ENCODE results near the gene LRIG1.

Gene LRIG1

DNA sequence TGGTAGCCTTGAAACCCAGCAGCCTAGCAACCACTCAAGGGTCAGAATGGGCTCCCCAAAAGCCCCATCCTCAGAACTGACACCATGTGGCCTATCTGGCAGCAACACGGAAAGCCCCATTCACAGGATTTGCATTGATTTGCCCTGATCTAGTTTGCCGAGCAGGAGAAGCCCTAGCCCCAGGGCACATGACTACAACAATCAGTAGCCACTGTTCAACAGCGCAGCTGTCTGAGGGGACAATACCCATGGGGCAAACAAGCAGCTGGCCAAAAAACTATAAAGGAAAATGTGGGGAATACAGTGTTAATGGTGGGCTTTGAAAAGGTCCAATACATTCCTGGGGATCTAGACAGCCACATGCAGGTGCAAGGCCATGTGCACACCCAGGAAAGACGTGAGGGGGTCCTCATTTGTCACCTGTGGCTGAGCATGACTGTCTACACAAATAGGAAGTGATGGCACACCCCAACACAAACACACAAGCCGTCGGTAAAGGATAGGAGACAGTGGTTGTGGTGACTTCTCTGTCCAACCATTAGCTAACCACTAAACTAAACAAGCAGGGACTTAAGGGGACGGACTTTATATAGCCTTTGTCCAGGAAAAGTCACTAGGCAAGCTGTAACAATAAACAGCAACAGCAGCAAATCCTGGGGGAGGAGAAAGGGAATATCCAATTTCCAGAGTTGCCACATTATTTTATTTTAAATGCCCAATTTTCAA lies 113.7 kb downstream of the LRIG1 start:
- TF ChIP-seq FOXP2 (optimal IDR thresholded peaks at IDR 0.05; ENCODE audit: borderline replicate concordance, extremely low read depth, extremely low read length, insufficient read depth): no peak
- TF ChIP-seq, protein P1, sequence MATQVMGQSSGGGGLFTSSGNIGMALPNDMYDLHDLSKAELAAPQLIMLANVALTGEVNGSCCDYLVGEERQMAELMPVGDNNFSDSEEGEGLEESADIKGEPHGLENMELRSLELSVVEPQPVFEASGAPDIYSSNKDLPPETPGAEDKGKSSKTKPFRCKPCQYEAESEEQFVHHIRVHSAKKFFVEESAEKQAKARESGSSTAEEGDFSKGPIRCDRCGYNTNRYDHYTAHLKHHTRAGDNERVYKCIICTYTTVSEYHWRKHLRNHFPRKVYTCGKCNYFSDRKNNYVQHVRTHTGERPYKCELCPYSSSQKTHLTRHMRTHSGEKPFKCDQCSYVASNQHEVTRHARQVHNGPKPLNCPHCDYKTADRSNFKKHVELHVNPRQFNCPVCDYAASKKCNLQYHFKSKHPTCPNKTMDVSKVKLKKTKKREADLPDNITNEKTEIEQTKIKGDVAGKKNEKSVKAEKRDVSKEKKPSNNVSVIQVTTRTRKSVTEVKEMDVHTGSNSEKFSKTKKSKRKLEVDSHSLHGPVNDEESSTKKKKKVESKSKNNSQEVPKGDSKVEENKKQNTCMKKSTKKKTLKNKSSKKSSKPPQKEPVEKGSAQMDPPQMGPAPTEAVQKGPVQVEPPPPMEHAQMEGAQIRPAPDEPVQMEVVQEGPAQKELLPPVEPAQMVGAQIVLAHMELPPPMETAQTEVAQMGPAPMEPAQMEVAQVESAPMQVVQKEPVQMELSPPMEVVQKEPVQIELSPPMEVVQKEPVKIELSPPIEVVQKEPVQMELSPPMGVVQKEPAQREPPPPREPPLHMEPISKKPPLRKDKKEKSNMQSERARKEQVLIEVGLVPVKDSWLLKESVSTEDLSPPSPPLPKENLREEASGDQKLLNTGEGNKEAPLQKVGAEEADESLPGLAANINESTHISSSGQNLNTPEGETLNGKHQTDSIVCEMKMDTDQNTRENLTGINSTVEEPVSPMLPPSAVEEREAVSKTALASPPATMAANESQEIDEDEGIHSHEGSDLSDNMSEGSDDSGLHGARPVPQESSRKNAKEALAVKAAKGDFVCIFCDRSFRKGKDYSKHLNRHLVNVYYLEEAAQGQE (IDR thresholded peaks at IDR 0.05; ENCODE audit: insufficient read depth in 1 of 2, low read depth in 2 of 2, low read length in 2 of 2): no peak
- no peak for TF ChIP-seq TAF1 (IDR thresholded peaks at IDR 0.05; ENCODE audit: borderline replicate concordance, insufficient read depth, low read length)
- no peak for TF ChIP-seq POLR2AphosphoS5 (IDR thresholded peaks at IDR 0.05; ENCODE audit: low read depth, low read length)
- no peak for TF ChIP-seq SIN3A (IDR thresholded peaks at IDR 0.05; ENCODE audit: borderline replicate concordance, insufficient read depth, low read length)

DNA sequence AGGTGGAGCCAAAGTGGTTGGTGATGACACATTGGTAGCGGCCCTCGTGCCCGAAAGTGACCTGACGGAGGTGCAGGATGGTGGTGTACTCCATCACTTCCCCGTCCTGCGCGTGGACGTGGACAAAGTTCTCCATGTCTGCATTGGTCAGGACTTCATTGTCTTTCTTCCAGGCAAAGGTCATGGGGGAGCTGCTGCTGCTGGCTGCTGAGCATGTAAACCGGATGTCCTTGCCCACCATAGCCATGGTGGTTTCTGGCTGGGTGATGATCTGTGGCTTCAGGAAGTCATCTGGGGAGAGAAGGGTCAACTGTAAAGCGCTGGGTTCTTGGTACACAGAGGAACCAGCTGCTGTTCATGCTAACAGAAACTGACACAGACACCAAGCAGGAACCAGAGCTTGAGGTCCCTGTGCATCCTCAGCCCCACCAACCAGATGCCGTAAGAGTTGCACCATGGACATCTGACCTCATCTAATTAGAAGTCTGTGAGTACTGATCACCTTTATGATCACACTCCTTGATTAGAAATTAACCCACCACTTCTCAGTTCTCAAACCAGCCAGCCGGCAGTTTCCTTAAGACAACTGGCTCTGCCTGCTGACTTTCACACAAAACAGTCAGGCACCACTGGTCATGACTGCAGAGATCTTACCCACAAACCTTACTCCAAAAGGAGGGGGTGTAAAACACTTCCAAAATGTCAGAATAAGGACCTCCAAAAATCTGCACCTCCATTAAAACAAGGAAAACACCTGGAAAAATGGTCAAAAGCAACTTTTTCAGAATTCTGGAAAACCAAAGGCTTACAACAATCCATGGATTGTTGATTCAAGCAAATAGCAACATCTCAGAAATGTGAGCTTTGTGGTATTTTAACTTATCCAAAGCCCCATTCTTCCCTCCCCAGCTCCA lies 114.6 kb downstream of the LRIG1 start:
- TF ChIP-seq TAF1 (IDR thresholded peaks at IDR 0.05; ENCODE audit: borderline replicate concordance, insufficient read depth, low read length) (no peak), FOXP2 (optimal IDR thresholded peaks at IDR 0.05; ENCODE audit: borderline replicate concordance, extremely low read depth, extremely low read length, insufficient read depth) (no peak), SIN3A (IDR thresholded peaks at IDR 0.05; ENCODE audit: borderline replicate concordance, insufficient read depth, low read length) (no peak), POLR2AphosphoS5 (IDR thresholded peaks at IDR 0.05; ENCODE audit: low read depth, low read length) (no peak)
- TF ChIP-seq, protein P1 (IDR thresholded peaks at IDR 0.05; ENCODE audit: insufficient read depth in 1 of 2, low read depth in 2 of 2, low read length in 2 of 2): no peak

GRCh38 chr3:66385066-66385465 lies 115.8 kb downstream of the LRIG1 start:
- TF ChIP-seq TAF1 (IDR thresholded peaks at IDR 0.05; ENCODE audit: borderline replicate concordance, insufficient read depth, low read length): no peak
- TF ChIP-seq POLR2AphosphoS5 (IDR thresholded peaks at IDR 0.05; ENCODE audit: low read depth, low read length): no peak
- no peak for TF ChIP-seq SIN3A (IDR thresholded peaks at IDR 0.05; ENCODE audit: borderline replicate concordance, insufficient read depth, low read length)
- TF ChIP-seq, protein P1 (IDR thresholded peaks at IDR 0.05; ENCODE audit: insufficient read depth in 1 of 2, low read depth in 2 of 2, low read length in 2 of 2): no peak
- no peak for TF ChIP-seq FOXP2 (optimal IDR thresholded peaks at IDR 0.05; ENCODE audit: borderline replicate concordance, extremely low read depth, extremely low read length, insufficient read depth)

DNA sequence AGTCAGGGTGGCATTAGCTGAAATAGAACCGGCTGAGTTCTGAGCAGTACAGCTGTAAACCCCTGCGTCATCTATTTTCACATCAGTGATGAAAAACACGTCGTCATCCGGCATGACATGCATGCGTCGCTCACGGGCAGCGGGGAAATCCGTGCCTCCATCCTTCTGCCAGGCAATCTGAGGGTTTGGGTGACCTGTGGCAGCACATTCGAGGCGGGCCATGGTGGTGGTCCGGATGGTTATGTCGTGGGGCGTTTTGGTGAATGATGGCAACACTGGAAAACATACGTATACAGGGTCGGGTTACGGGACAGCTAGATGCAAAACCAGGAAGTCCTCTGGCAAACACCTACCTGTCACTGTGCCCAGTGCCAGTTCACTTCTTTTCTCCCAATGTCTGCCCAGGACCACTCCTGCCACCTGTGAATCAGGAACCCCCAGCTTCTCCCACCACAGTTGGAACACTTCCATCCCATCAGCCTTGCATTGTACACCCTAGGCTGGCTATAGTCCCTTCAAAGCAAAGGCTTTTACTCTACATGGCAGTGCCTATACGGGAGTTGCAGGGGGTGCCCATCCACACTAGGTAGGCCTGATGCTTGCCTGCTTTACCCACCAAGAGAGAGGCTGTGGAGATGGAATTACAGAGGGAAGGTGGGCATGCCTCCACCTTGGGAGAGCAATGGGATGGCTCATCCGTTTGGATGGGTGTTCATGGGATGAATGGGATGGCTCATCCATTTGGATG lies 116.7 kb downstream of the LRIG1 start:
- TF ChIP-seq TAF1 (IDR thresholded peaks at IDR 0.05; ENCODE audit: borderline replicate concordance, insufficient read depth, low read length) (no peak), SIN3A (IDR thresholded peaks at IDR 0.05; ENCODE audit: borderline replicate concordance, insufficient read depth, low read length) (no peak)

DNA sequence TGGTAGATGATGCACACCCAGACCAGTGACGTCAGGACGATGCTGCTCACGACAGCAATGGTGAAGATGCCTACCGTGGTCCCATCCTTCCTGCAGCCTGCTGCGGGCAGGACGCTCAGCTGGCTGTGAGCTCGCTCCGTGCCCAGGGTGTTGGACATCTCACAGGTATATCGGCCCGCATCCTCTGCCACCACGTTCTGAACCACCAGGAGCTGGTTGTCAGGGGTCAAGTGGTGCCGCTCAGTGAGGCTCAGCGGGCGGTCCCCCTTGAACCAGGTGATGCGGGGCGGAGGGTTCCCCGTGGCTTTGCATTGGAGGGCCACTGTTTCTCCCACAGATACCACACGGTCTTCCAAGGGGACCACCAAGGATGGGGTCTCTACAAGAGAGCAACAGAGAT lies 117.8 kb downstream of the LRIG1 start:
- TF ChIP-seq TAF1 (IDR thresholded peaks at IDR 0.05; ENCODE audit: borderline replicate concordance, insufficient read depth, low read length): no peak
- no peak for TF ChIP-seq POLR2AphosphoS5 (IDR thresholded peaks at IDR 0.05; ENCODE audit: low read depth, low read length)
- TF ChIP-seq, protein P1 (IDR thresholded peaks at IDR 0.05; ENCODE audit: insufficient read depth in 1 of 2, low read depth in 2 of 2, low read length in 2 of 2): no peak
- no peak for TF ChIP-seq FOXP2 (optimal IDR thresholded peaks at IDR 0.05; ENCODE audit: borderline replicate concordance, extremely low read depth, extremely low read length, insufficient read depth)
- no peak for TF ChIP-seq SIN3A (IDR thresholded peaks at IDR 0.05; ENCODE audit: borderline replicate concordance, insufficient read depth, low read length)

Measured in PFSK-1 (cell line).